NCI-H1092 treated with DMSO at 0.1 percent for 48 hours (cell line): ENCODE data around the gene KIRREL3.

Source experiments
- DNase-seq: peaks from one replicate; lab custom pipeline; 2025; lab: John Stamatoyannopoulos, UW

Gene KIRREL3

GRCh38 chr11:126510621-126511370, 489.8 kb downstream of the KIRREL3 start:
- DNase-seq: no peak

GRCh38 chr11:126507646-126508045, 492.9 kb downstream of the KIRREL3 start:
- no peak for DNase-seq

- DNase-seq: no peak
Observed at GRCh38 chr11:126506789-126507188, 493.8 kb downstream of the KIRREL3 start.

GRCh38 chr11:126502982-126503381, 497.6 kb downstream of the KIRREL3 start:
- DNase-seq: no peak

- DNase-seq: no peak
Observed at GRCh38 chr11:126502159-126502558, 498.4 kb downstream of the KIRREL3 start.

- no peak for DNase-seq
Observed at GRCh38 chr11:126501641-126502040, 498.9 kb downstream of the KIRREL3 start.

- no peak for DNase-seq
Observed at GRCh38 chr11:126500981-126501380, 499.6 kb downstream of the KIRREL3 start.

- DNase-seq: no peak
Observed at GRCh38 chr11:126499131-126499752, 501.3 kb downstream of the KIRREL3 start.

- DNase-seq: no peak
Observed at GRCh38 chr11:126498281-126498680, 502.3 kb downstream of the KIRREL3 start.

- no peak for DNase-seq
Observed at GRCh38 chr11:126497581-126498122, 502.9 kb downstream of the KIRREL3 start.

GRCh38 chr11:126496576-126497337, 503.8 kb downstream of the KIRREL3 start:
- no peak for DNase-seq

- no peak for DNase-seq
Observed at GRCh38 chr11:126495281-126496220, 505.0 kb downstream of the KIRREL3 start.

GRCh38 chr11:126494831-126495230, 505.7 kb downstream of the KIRREL3 start:
- no peak for DNase-seq

GRCh38 chr11:126492331-126493082, 508.1 kb downstream of the KIRREL3 start:
- DNase-seq: no peak

GRCh38 chr11:126491092-126491491, 509.5 kb downstream of the KIRREL3 start:
- no peak for DNase-seq

- no peak for DNase-seq
Observed at GRCh38 chr11:126489836-126490660, 510.5 kb downstream of the KIRREL3 start.

- DNase-seq: no peak
Observed at GRCh38 chr11:126488591-126489370, 511.8 kb downstream of the KIRREL3 start.

GRCh38 chr11:126487711-126488110, 512.9 kb downstream of the KIRREL3 start:
- DNase-seq: no peak
